ENCODE results near the gene KCND3. TPM values are rescaled to one million over a fixed set of nuclear protein-coding genes. Genes with fewer than 3 reads are reported as not detected.
A peak's percentile ranks its signal among the peaks of the same experiment; 100 is the strongest.

Gene KCND3
- polyA plus RNA-seq, 1 donor (not counting 4 experiments of a cell fraction or from before 2014, with no cell fraction given) = 0.21 TPM

GRCh38 chr1:111756124-111756513, 233.3 kb downstream of the KCND3 start:
- no peaks in the 10 kb centered on the region for H3K9me3 ChIP-seq (ENCODE audit: control insufficient read depth, low read depth, low read length)
- H4K20me1 ChIP-seq (ENCODE audit: control insufficient read depth, extremely low read depth, insufficient read depth, low read length) = no peaks in the 10 kb centered on the region
- H3K9ac ChIP-seq (ENCODE audit: control insufficient read depth, extremely low read depth, insufficient read depth, low read length) = peak overlapping the region; percentile 93
- peak overlapping the region; percentile 87 to 98 (median 90) for H3K4me3 ChIP-seq (ENCODE audit: control insufficient read depth in 2 of 3, extremely low read depth in 1 of 3, insufficient read depth in 2 of 3, low read depth in 1 of 3, low read length in 3 of 3)
- no peaks in the 10 kb centered on the region for H3K9me1 ChIP-seq (ENCODE audit: control insufficient read depth, extremely low read depth, insufficient read depth, low read length)
- dilution Hi-C loops (cut with MboI; ENCODE audit: extremely low pct_ligation_motif_present, low sequenced_read_pairs) = no loop called here
- no peak for FAIRE-seq
- H3K4me2 ChIP-seq (ENCODE audit: control insufficient read depth, extremely low read depth, insufficient read depth, low read depth, low read length) = peak overlapping the region; percentile 91
- no peaks in the 10 kb centered on the region for H3K27me3 ChIP-seq (ENCODE audit: control insufficient read depth, extremely low read depth, insufficient read depth, low read length)
- peak overlapping the region; percentile 93 for H3K27ac ChIP-seq (ENCODE audit: control insufficient read depth, insufficient read depth, low read length)
- H3K36me3 ChIP-seq (ENCODE audit: control insufficient read depth in 2 of 2, extremely low read depth in 1 of 2, insufficient read depth in 2 of 2, low read length in 2 of 2) = peaks cover 0 to 5% of the 10 kb centered on the region in 2 experiments
- DNase-seq (ENCODE audit: low read depth, low spot score) = no peak
- peak overlapping the region; percentile 94 for H2AFZ ChIP-seq (ENCODE audit: control insufficient read depth, low read length)
- H3K4me1 ChIP-seq (ENCODE audit: control insufficient read depth, extremely low read depth, insufficient read depth, low read length) = peaks cover 16% of the 10 kb centered on the region
- H3K79me2 ChIP-seq (ENCODE audit: control insufficient read depth, insufficient read depth, low read length) = peaks cover 23% of the 10 kb centered on the region
- TF ChIP-seq EZH2 (IDR thresholded peaks at IDR 0.05; ENCODE audit: low read length) = no peak
- TF ChIP-seq CTCF (optimal IDR thresholded peaks at IDR 0.05 in 1 of 3, IDR thresholded peaks at IDR 0.05 in 1 of 3, conservative IDR thresholded peaks at IDR 0.05 in 1 of 3; ENCODE audit: extremely low read depth in 1 of 3, insufficient read depth in 2 of 3, low read length in 3 of 3) = no peak

- Histone ChIP-seq H4K20me1 (ENCODE audit: control insufficient read depth, extremely low read depth, insufficient read depth, low read length) (no peaks in the 10 kb centered on the region), H3K4me2 (ENCODE audit: control insufficient read depth, extremely low read depth, insufficient read depth, low read depth, low read length) (peak within 1 kb of the TSS; percentile 95), H3K79me2 (ENCODE audit: control insufficient read depth, insufficient read depth, low read length) (peaks cover 23% of the 10 kb centered on the region), H3K27ac (ENCODE audit: control insufficient read depth, insufficient read depth, low read length) (peak within 1 kb of the TSS; percentile 93), H3K27me3 (ENCODE audit: control insufficient read depth, extremely low read depth, insufficient read depth, low read length) (no peaks in the 10 kb centered on the region), H3K9ac (ENCODE audit: control insufficient read depth, extremely low read depth, insufficient read depth, low read length) (peak within 1 kb of the TSS; percentile 93), H3K4me1 (ENCODE audit: control insufficient read depth, extremely low read depth, insufficient read depth, low read length) (peaks cover 16% of the 10 kb centered on the region), H3K9me3 (ENCODE audit: control insufficient read depth, low read depth, low read length) (no peaks in the 10 kb centered on the region), H3K9me1 (ENCODE audit: control insufficient read depth, extremely low read depth, insufficient read depth, low read length) (no peaks in the 10 kb centered on the region), H3K36me3 (ENCODE audit: control insufficient read depth in 2 of 2, extremely low read depth in 1 of 2, insufficient read depth in 2 of 2, low read length in 2 of 2) (peaks cover 0 to 2% of the 10 kb centered on the region in 2 experiments), H2AFZ (ENCODE audit: control insufficient read depth, low read length) (peak within 1 kb of the TSS; percentile 99), H3K4me3 (ENCODE audit: control insufficient read depth in 2 of 3, extremely low read depth in 1 of 3, insufficient read depth in 2 of 3, low read depth in 1 of 3, low read length in 3 of 3) (peak within 1 kb of the TSS; percentile 87 to 98 (median 90))
- dilution Hi-C loops (cut with MboI; ENCODE audit: extremely low pct_ligation_motif_present, low sequenced_read_pairs) = no loop called here
- no peak for TF ChIP-seq EZH2 (IDR thresholded peaks at IDR 0.05; ENCODE audit: low read length)
- TF ChIP-seq CTCF (optimal IDR thresholded peaks at IDR 0.05 in 1 of 3, IDR thresholded peaks at IDR 0.05 in 1 of 3, conservative IDR thresholded peaks at IDR 0.05 in 1 of 3; ENCODE audit: extremely low read depth in 1 of 3, insufficient read depth in 2 of 3, low read length in 3 of 3) = peak; percentile 76 to 90 (median 79)
- DNase-seq (ENCODE audit: low read depth, low spot score) (peak; percentile 65), FAIRE-seq (peak; percentile 48)
Measured at GRCh38 chr1:111755331-111756123, 233.9 kb downstream of the KCND3 start, which contains the start of gene DDX20. DDX20 (plus strand) TSS chr1:111755901; CDS start chr1:111755925, 24 bp downstream.

All from keratinocyte (primary cell).